ENCODE results near the gene SNAP47.

SNAP47 gene

GRCh38 chr1:227824204-227824603, 89.0 kb downstream of the SNAP47 start:
- TF ChIP-seq NFIC (IDR thresholded peaks at IDR 0.05) (no peak), TEAD4 (IDR thresholded peaks at IDR 0.05) (no peak), CEBPB (IDR thresholded peaks at IDR 0.05) (no peak), EP300 (IDR thresholded peaks at IDR 0.05; ENCODE audit: borderline replicate concordance) (no peak), RAD21 (IDR thresholded peaks at IDR 0.05; ENCODE audit: low read depth) (no peak), USF1 (IDR thresholded peaks at IDR 0.05) (no peak), ZBTB7A (IDR thresholded peaks at IDR 0.05; ENCODE audit: low read depth) (no peak), CREB1 (IDR thresholded peaks at IDR 0.05; ENCODE audit: low read depth) (no peak), EGR1 (IDR thresholded peaks at IDR 0.05) (no peak), REST (IDR thresholded peaks at IDR 0.05; ENCODE audit: low read depth) (no peak), TCF12 (IDR thresholded peaks at IDR 0.05; ENCODE audit: low read depth) (no peak), TAF1 (IDR thresholded peaks at IDR 0.05; ENCODE audit: low read depth) (no peak), MAX (IDR thresholded peaks at IDR 0.05) (no peak)

- TF ChIP-seq NFIC (IDR thresholded peaks at IDR 0.05) = no peak
- TF ChIP-seq TCF12 (IDR thresholded peaks at IDR 0.05; ENCODE audit: low read depth) = no peak
- TF ChIP-seq EGR1 (IDR thresholded peaks at IDR 0.05) = no peak
- no peak for TF ChIP-seq CEBPB (IDR thresholded peaks at IDR 0.05)
- no peak for TF ChIP-seq FOXM1 (IDR thresholded peaks at IDR 0.05; ENCODE audit: borderline replicate concordance, low read depth)
- no peak for TF ChIP-seq EP300 (IDR thresholded peaks at IDR 0.05; ENCODE audit: borderline replicate concordance)
- no peak for TF ChIP-seq RAD21 (IDR thresholded peaks at IDR 0.05; ENCODE audit: low read depth)
- TF ChIP-seq MAX (IDR thresholded peaks at IDR 0.05) = no peak
- no peak for TF ChIP-seq USF1 (IDR thresholded peaks at IDR 0.05)
- TF ChIP-seq ZBTB7A (IDR thresholded peaks at IDR 0.05; ENCODE audit: low read depth) = no peak
Measured at GRCh38 chr1:227828786-227829185, 93.6 kb downstream of the SNAP47 start.
